Adrenal gland (tissue), 19 donors: Measurements from ENCODE around the gene PTK6. TPM values are rescaled to one million over a fixed set of nuclear protein-coding genes. Genes with fewer than 3 reads are reported as not detected.
A peak's percentile ranks its signal among the peaks of the same experiment; 100 is the strongest.

Experiments used
- DNase-seq, 7 donors: peaks; one replicate each; pipeline ENCODE4 v3.0.0-alpha.2; 2019 to 2020
- H3K27ac ChIP-seq, 5 donors: fragments of 200-600 bp; sonication (generic) in 4 of 5; 1 replicate in 3 of 5; 2 replicates in 2 of 5; pipeline versions ENCODE4 v1.5.1 to v1.8.0; 2016 to 2020; ENCODE audit warnings: mild to moderate bottlenecking in 1 of 5
- H3K27me3 ChIP-seq: fragments of 200-600 bp; 2 replicates; pipeline ENCODE4 v1.8.0; 2021
- H3K36me3 ChIP-seq, 2 donors: fragments of 200-600 bp; replicated peaks in 1 of 2; 1 replicate in 1 of 2; 2 replicates in 1 of 2; pipeline versions ENCODE4 v1.5.1 to v1.8.0; 2018 to 2022
- H3K4me1 ChIP-seq, 2 donors: fragments of 200-600 bp; replicated peaks in 1 of 2; 1 replicate in 1 of 2; 2 replicates in 1 of 2; pipeline versions ENCODE4 v1.5.1 to v1.8.0; 2018 to 2021
- H3K4me3 ChIP-seq, 4 donors: fragments of 200-600 bp; sonication (generic) in 3 of 4; one replicate each; pipeline ENCODE4 v1.5.1; 2016 to 2018
- H3K9me3 ChIP-seq, 3 donors: fragments of 200-600 bp; sonication (generic) in 1 of 3; replicated peaks in 1 of 3; 1 replicate in 2 of 3; 2 replicates in 1 of 3; pipeline versions ENCODE4 v1.5.1 to v1.8.0; 2016 to 2021
- CTCF ChIP-seq, 6 experiments: fragments of 450-650 bp in 4 of 6; fragments of 200-600 bp in 2 of 6; sonication (generic) in 1 of 6; IDR thresholded peaks; 1 replicate in 5 of 6; 2 replicates in 1 of 6; pipeline versions ENCODE4 v1.5.1 to v1.8.0; 2016 to 2021; ENCODE audit warnings: antibody characterized with exemption in 6 of 6, mild to moderate bottlenecking in 2 of 6, moderate library complexity in 1 of 6
- POLR2A ChIP-seq, 2 donors: fragments of 450-650 bp; IDR thresholded peaks; one replicate each; pipeline ENCODE4 v1.6.1; 2017; ENCODE audit warnings: antibody characterized with exemption in 2 of 2, mild to moderate bottlenecking in 2 of 2, moderate library complexity in 1 of 2
- WGBS, 4 donors: extraction: QIAGEN DNeasy Blood & Tissue Kit in 2 of 4; methylation state at CpG; one replicate each; pipeline versions ENCODE4 v1.1.5 to v1.1.7; 2013 to 2017; 5-methylcytosine and 5-hydroxymethylcytosine counted together
- intact Hi-C, 2 donors: fragments of 100-400 bp; cut with DNase I; formaldehyde crosslinking; loops; one replicate each; pipeline versions ENCODE4 v1.14.1 to v1.15.0; 2022 to 2023
- long read RNA-seq, 10 donors: library from polyadenylated mRNA in 3 of 10; unstranded in 2 of 10; stranded (forward) in 1 of 10; transcript quantifications; one replicate each; pipeline ENCODE4 v2.0.0 and lab custom pipeline, GENCODE V29; 2021 to 2026
- polyA plus RNA-seq, 3 donors: library from polyadenylated mRNA; stranded (reverse); fragments of 200-250 nt in 2 of 3; fragments of 350-450 nt in 1 of 3; fragmentation: Illumina TruSeq in 1 of 3; extraction: RNeasy Lipid Tissue Mini Kit (QIAGEN cat#74804) in 1 of 3; gene quantifications; one replicate each; pipeline ENCODE4 v1.2.3, GENCODE V29; 2013 to 2014
- total RNA-seq, 9 donors: library from RNA; depleted of rRNA in 4 of 9; stranded (reverse); fragments of >200 nt in 4 of 9; fragments of 120-200 nt in 1 of 9; fragmentation: NEBNext Ultra II Directional in 1 of 9; extraction: Animal tissue kit (Norgen Biotek cat#: 25700) in 1 of 9; gene quantifications; one replicate each; pipeline versions ENCODE4 v1.1.0 to v1.2.4, GENCODE V29; 2013 to 2023
- donor health status: healthy with polysubstance abuse.
- donor health status: Bipolar disorder and iron deficiency.
- donor health status: DM: yes; HTN: yes; CAD: no.
- donor health status: DM: no; HTN: no; CAD: no.
- donor health status: DM: no; HTN: no; CAD: no.
- donor health status: DM: yes; HTN: yes; CAD: no.

PTK6 gene
- total RNA-seq (under 1 TPM in 5 of 9 donors, not detected in 4; 0.19 to 0.41 (median 0.36) TPM), polyA plus RNA-seq (under 1 TPM in 2 of 3 donors, not detected in 1; 0.27 to 0.72 TPM)
- long read RNA-seq, donor 1: 0 reads
- long read RNA-seq, donor 2: 0 reads
- long read RNA-seq, donor 3: 0 reads
- long read RNA-seq, donor 4: 0 reads
- long read RNA-seq, donor 5, partial matches to known transcripts: 0 of 4 reads
- long read RNA-seq, donor 5, other reads (novel, unspliced or antisense): 2 of 4 reads
- long read RNA-seq, donor 6: 0 reads
- long read RNA-seq, donor 7: 0 reads
- long read RNA-seq, donor 8: 0 reads
- long read RNA-seq, donor 9: 0 reads
- long read RNA-seq, donor 10: 0 reads

GRCh38 chr20:63536997-63537524 is at the start of gene PTK6:
Gene PTK6 (minus strand): TSS chr20:63537376. CDS start chr20:63537314, 62 bp downstream.
- TF ChIP-seq POLR2A (IDR thresholded peaks at IDR 0.05) (no peak), CTCF (IDR thresholded peaks at IDR 0.05) (no peak)
- intact Hi-C loops: loop anchor here (5.0 to 10.0 kb wide), 2 partner anchors 328 to 440 kb away; partner anchors contain the start of genes ABHD16B (in 1 of the 2), SAMD10 (in 1 of the 2) and TPD52L2 (in 1 of the 2)
- H3K36me3 ChIP-seq: no peaks in the 10 kb centered on the region
- H3K27ac ChIP-seq: peak within 1 kb of the TSS in 2 of 5 donors; percentile 30 to 65
- peaks cover 7% of the 10 kb centered on the region for H3K27me3 ChIP-seq
- H3K4me3 ChIP-seq: peak within 1 kb of the TSS in 1 of 4 donors; percentile 40
- peaks cover 0 to 7% of the 10 kb centered on the region in 2 donors for H3K4me1 ChIP-seq
- 73 to 84% (median 79%) methylated on average over 4 to 29 of the region's 29 CpGs for WGBS, 4 donors
- peak in 2 of 7 donors; percentile 41 to 52 for DNase-seq
- H3K9me3 ChIP-seq: no peaks in the 10 kb centered on the region

- TF ChIP-seq POLR2A (IDR thresholded peaks at IDR 0.05): no peak
- 88 to 93% (median 90%) methylated on average over 6 to 17 of the region's 17 CpGs for WGBS, 4 donors
- Histone ChIP-seq H3K27me3 (no peaks in the 10 kb centered on the region), H3K36me3 (peaks cover 0 to 22% of the 10 kb centered on the region in 2 donors), H3K4me3 (no peak overlapping the region), H3K9me3 (no peaks in the 10 kb centered on the region), H3K27ac (no peak overlapping the region), H3K4me1 (no peaks in the 10 kb centered on the region)
- intact Hi-C loops: no loop called here
- DNase-seq: no peak
Observed at GRCh38 chr20:63586797-63587196, 49.6 kb upstream of the PTK6 start.

- no peaks in the 10 kb centered on the region for H3K27me3 ChIP-seq
- WGBS, 4 donors: 70 to 83% (median 79%) methylated on average over 21 to 22 of the region's 22 CpGs
- no peak overlapping the region for H3K4me3 ChIP-seq
- DNase-seq: no peak
- H3K36me3 ChIP-seq: peaks cover 0 to 18% of the 10 kb centered on the region in 2 donors
- intact Hi-C loops: no loop called here
- H3K4me1 ChIP-seq: no peaks in the 10 kb centered on the region
- no peak for TF ChIP-seq POLR2A (IDR thresholded peaks at IDR 0.05)
- no peak for TF ChIP-seq CTCF (IDR thresholded peaks at IDR 0.05)
- no peaks in the 10 kb centered on the region for H3K9me3 ChIP-seq
- no peak overlapping the region for H3K27ac ChIP-seq
Observed at GRCh38 chr20:63585616-63586565, 48.7 kb upstream of the PTK6 start.

- no peak for DNase-seq
- H3K27me3 ChIP-seq: no peaks in the 10 kb centered on the region
- no peaks in the 10 kb centered on the region for H3K9me3 ChIP-seq
- H3K4me1 ChIP-seq: no peaks in the 10 kb centered on the region
- H3K4me3 ChIP-seq: no peak overlapping the region
- H3K27ac ChIP-seq: no peak overlapping the region
- intact Hi-C loops: no loop called here
- WGBS, 4 donors: 85 to 92% (median 89%) methylated on average over 23 of the region's 23 CpGs
- TF ChIP-seq CTCF (IDR thresholded peaks at IDR 0.05) (no peak), POLR2A (IDR thresholded peaks at IDR 0.05) (no peak)
- H3K36me3 ChIP-seq: no peaks in the 10 kb centered on the region
Observed at GRCh38 chr20:63582382-63583063, 45.3 kb upstream of the PTK6 start.
